HG02610 (cell line): Measurements from ENCODE around the gene OSBPL10.

Experiments
- ATAC-seq: cut with Tn5 transposase; IDR thresholded peaks from one replicate; pipeline ENCODE4 v1.9.1; 2021; ENCODE audit warnings: mild to moderate bottlenecking, moderate library complexity; ENCODE audit not compliant: unreplicated experiment

OSBPL10 gene

DNA sequence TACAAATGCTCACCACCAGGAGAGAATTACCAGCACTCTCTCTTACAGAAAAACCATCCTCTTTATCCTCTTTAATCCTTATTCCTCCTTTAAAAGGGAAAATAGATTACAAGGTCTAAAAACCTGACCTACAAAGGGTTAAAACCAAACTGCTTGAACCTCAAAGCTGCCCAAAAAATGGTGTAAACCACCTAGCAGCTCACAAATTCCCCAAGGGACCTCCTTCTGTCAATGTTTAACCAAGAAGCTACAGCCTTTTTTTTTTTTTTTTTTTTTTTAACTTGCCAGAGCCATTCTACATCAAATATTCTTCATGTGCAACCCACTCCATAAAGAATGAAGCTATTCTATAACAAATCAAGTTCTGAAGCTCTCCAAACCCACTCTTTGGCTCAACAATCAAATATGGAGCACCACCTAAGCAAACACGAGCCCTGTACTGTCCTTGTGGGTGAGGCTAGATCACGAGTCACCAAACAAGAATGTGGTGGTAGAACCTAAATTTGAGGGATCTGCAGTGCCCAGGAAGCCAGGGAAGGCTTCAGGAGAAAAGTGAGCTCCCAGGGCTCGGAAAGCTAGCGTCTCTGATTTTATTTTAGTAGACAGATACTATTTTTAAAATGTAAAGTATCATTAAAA, 20.1 kb downstream of the OSBPL10 start:
- no peak for ATAC-seq

DNA sequence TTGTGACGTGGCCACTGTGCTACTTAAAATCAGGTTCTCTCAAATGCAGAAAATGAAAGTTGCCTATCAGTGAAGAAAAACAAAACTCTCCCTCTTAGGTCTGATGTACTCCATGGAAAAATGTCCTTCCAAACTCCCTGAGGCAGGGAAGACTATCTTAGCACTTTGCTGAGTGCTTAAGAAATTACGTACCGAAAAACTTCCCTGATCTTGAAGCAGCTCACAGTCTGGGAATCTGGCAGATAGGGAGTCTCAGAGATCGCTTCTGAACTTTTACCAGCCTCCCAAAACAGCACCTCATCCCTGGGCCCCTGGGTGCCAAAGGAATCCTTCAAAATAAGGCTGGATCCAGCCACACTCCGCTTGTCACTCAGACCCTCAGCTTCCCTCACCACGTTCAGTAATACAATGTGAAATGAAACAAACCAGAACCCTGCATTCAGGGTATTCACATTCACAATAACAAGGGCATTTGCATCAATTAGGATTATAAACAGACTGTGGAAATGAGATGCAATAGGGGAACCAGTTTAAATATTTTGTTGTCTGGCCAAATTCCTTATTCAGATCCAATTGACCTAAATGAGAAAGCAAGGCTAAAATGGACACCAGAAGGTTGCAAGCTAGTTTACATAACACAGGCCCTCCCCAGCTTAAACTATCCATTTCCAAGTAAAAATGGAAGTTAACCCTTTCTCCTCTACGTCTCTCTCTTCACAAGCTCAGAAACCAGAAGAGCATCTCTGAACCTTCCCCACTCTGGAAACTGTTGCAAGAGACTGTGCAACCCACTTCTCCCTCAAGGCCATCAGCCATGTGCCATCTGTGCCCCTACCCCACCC, 20.9 kb downstream of the OSBPL10 start:
- no peak for ATAC-seq

GRCh38 chr3:31959251-31959650, 21.8 kb downstream of the OSBPL10 start:
- no peak for ATAC-seq

GRCh38 chr3:31958701-31959152, 22.3 kb downstream of the OSBPL10 start:
- ATAC-seq: no peak

GRCh38 chr3:31957106-31957505, 24.0 kb downstream of the OSBPL10 start:
- ATAC-seq: no peak

DNA sequence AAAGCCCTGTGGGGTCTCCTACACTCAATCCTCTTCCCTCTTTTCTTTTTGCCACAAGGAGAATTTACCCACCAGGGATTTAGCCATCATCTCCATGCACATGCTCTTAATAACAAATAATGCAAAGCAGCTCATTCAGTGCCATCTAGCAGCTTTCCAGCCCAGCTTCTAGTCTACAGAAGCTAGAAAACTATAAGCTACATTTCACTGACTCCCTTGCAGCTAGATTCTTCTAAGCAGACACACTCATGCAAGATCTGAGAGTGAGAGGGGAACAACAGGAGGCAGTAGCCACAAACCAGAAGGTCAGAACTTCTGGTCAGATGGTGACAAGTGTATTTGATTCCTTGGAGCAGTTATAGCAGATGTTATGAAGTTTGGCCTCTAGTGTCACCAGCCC, 25.5 kb downstream of the OSBPL10 start:
- no peak for ATAC-seq

GRCh38 chr3:31953636-31954035, 27.4 kb downstream of the OSBPL10 start:
- no peak for ATAC-seq

GRCh38 chr3:31953091-31953490, 28.0 kb downstream of the OSBPL10 start:
- no peak for ATAC-seq

DNA sequence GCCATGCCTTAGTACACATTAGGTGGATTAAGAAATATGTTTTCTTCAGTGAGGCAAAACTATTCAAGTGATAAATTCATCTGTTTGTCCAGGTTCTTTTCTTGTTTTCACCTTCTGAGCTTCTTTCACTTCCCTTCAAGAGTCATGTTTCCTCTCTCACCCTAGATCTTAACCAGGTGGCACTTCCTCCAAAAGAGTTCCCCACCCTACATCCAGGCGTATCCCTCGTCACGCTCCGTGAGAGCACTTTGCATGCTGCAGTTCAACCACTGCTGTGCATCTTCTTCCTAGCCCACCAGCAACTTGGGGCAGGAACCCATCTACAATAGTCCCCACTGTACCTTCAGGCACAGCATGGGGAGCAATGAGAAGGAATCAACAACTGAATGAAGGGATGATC, 28.9 kb downstream of the OSBPL10 start:
- ATAC-seq: peak; percentile 68

- ATAC-seq: no peak
Measured at GRCh38 chr3:31948280-31948679, 32.8 kb downstream of the OSBPL10 start.

DNA sequence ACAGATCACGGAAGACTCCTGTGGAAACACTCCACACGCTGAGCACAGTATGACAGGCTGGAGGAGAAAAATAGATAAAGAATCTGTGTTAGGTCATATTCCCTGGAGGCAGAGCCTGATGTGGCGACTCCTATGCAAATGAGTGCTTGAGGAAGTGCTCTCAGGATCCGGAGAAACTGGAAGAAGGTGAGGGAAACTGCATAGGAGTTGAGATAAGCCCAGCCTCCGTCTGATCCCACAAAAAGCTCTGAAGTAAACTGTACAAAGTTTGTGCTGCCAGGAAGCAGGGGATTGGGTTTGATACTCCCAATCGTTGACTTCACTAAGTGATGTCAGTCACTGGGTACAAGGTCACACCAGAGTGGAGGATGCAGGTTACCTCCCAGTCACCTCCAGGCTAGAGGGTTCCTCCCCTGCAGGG, 33.4 kb downstream of the OSBPL10 start:
- no peak for ATAC-seq

DNA sequence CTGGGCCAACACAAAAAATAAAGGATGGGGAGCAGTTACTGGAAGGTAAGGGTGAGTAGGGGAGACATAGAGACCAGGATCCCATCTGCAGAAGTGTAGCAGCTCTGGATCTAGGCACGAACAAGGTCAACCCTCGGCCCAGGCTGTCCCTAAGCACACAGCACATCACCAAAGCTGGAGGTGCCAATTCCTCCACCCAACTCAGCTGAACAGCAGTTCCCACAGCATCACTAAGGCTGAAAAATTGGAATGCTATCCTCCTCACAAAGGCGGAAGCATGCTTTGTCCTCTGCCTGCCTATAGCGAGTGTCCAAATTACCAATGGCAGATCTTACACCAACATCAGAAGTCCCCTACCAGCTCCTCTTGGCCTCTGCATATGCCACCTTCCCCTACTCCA, 33.9 kb downstream of the OSBPL10 start:
- ATAC-seq: no peak

DNA sequence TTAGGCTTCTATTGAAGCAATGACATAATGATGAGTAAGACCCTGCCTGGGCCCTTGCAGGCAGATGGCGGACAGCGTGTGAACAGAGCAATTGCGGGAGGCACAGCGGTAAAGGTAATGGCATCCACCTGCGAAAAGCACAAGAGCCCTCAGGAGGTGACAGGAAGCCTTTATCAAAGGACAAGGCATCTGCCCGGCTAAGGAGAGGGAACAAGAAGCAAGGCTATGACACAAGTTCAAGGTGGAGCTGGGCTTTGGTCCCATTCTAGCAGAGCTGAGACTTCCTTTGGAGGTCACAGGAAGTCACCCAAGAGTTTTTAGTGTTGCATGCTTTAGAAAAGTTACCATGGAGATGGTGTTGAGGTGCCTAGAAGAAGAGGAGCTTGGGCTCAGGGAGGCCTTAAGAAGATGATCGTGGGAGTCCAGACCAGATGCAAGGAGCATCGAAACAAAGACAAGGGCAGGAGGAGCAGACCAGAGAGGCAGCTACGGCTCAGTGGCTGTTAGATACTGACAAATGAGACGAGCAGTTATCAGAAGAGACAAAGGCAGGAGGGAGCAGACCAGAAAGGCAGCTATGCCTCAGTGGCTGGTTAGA, 34.5 kb downstream of the OSBPL10 start:
- no peak for ATAC-seq

DNA sequence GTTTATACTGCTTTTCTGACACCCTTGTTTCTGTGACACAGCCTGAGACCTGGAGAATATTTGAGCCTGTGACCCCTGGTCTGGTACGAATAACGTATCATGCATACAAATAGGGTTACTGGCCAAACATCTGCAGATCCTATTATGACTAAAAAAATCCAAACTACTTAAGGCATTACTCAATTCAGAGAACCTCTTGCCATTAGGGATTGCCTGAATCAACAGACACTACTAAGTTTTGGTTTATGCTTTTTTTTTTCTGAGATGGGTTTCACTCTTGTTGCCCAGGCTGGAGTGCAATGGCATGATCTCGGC, 35.4 kb downstream of the OSBPL10 start:
- ATAC-seq: no peak

DNA sequence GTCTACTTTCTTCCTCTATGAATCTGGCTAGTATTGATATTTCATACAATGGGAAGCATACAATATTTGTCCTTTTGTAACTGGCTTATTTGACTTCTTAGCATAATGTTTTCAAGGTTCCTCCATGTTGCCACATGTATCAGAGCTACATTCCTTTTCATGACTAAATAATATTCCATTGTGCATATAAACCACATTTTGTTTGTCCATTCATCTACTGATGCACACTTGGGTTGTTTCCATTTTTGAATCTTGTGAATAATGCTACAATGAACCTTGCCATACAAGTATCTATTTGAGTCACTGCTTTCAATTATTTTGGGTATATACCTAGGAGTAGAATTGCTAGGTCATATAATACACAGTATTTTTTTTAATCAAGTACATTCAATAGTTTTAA, 38.0 kb downstream of the OSBPL10 start:
- ATAC-seq: no peak

DNA sequence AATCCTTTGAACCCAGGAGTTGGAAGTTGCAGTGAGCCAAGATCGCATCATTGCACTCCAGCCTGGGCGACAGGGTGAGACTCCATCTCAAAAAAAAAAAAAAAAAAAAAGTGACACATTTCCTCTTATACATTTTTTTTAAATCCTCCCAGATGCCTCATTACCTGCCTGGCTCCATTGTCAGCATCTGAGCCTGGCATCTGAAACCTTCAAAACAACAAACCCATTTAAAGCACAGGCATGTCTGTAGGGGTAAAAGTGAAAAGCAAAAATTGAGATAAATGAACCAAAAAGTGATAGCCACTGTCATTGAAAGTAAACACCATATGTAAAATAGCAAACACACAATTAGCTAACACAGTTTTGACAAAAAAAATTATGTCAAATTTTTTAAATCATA, 38.6 kb downstream of the OSBPL10 start:
- ATAC-seq: no peak

GRCh38 chr3:31937225-31937624, 43.8 kb downstream of the OSBPL10 start:
- no peak for ATAC-seq

DNA sequence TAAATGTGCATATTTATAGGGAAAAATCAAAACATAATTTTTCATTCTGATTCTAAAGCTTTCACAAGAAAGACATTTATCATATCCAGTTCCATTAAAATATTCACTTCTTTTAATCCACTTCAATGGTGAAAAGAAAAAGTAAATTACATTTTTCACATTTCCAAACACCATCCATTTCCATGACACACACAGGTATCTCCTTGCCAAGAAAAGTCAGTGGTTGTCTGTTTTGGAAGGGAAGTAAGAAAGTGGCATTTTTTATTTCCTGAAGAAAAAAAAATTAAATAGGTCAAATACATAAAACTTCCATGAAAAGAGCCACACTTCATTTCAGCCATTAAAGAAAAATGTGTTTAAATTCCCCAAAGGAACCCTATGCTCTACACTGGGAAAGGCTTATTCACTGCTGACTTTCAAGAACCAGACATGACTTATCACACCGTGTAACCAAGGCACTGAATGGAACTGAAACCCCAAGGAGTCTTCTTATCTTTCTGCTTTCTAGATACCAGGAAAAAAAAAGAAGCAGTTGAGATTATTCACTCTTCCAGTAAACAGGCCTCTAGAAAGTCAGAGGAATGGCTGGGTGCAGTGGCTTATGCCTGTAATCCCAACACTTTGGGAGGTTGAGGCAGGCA, 44.5 kb downstream of the OSBPL10 start:
- no peak for ATAC-seq

- ATAC-seq: no peak
Measured at GRCh38 chr3:31934866-31935265, 46.2 kb downstream of the OSBPL10 start.

DNA sequence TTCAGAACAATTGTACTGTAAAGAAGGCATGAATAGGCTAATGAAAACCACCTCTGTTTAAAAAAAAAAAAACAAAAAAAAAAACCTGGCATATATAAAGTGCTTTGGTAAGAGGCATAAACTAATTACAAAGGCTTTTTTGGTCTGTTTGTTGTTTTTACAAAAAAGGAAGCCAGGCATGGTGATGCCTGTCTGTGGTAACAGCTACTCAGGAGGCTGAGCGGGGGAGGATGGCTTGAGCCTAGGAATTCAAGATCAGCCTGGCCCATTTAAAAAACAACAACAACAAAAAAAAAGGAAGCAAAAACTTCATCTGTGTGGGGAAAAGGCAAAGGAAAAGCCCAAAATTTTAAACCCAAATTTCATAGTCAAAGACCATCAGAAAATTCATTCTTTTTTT, 47.0 kb downstream of the OSBPL10 start:
- ATAC-seq: no peak

- ATAC-seq: no peak
Measured at GRCh38 chr3:31932990-31933389, 48.1 kb downstream of the OSBPL10 start.
